Mesothelial cell of epicardium (in vitro differentiated cells): ENCODE data around the gene AZI2. TPM values are rescaled to one million over a fixed set of nuclear protein-coding genes. Genes with fewer than 3 reads are reported as not detected.

Experiments used
- DNase-seq, 2 experiments: peaks; one replicate each; pipeline ENCODE4 v3.0.0; 2021; ENCODE audit warnings: low spot score in 2 of 2; ENCODE audit not compliant: unreplicated experiment in 2 of 2
- H3K27ac Mint-ChIP-seq: 2 replicates; pipeline ENCODE4 v1.8.0; 2021; ENCODE audit warnings: mixed read lengths
- H3K27me3 Mint-ChIP-seq: 2 replicates; pipeline ENCODE4 v1.8.0; 2021; ENCODE audit warnings: low read depth, mixed read lengths
- H3K36me3 Mint-ChIP-seq: 2 replicates; pipeline ENCODE4 v1.8.0; 2021; ENCODE audit warnings: mixed read lengths
- H3K4me1 Mint-ChIP-seq: 2 replicates; pipeline ENCODE4 v1.8.0; 2021; ENCODE audit warnings: mixed read lengths
- H3K4me3 Mint-ChIP-seq: 2 replicates; pipeline ENCODE4 v1.8.0; 2021; ENCODE audit warnings: mild to moderate bottlenecking, moderate library complexity, mixed read lengths
- H3K9me3 Mint-ChIP-seq: 2 replicates; pipeline ENCODE4 v1.8.0; 2021; ENCODE audit warnings: mixed read lengths
- CTCF ChIP-seq: fragments of 200-600 bp; sonication (generic); IDR thresholded peaks from one replicate; pipeline ENCODE4 v1.5.0; 2021; ENCODE audit warnings: antibody characterized with exemption; ENCODE audit not compliant: unreplicated experiment
- total RNA-seq: library from RNA; stranded (reverse); gene quantifications from 3 replicates; pipeline ENCODE4 v1.2.1, GENCODE V29; 2021

Gene AZI2
- total RNA-seq, 1 donor from 2014 or later = 63.8 TPM

GRCh38 chr3:28320981-28321380, 27.6 kb downstream of the AZI2 start:
- Mint-ChIP-seq H3K9me3 (no peaks in the 10 kb centered on the region), H3K36me3 (peaks cover 4% of the 10 kb centered on the region), H3K4me3 (no peak overlapping the region), H3K27ac (no peak overlapping the region), H3K27me3 (no peaks in the 10 kb centered on the region), H3K4me1 (no peaks in the 10 kb centered on the region)
- no peak for TF ChIP-seq CTCF
- DNase-seq = no peak

GRCh38 chr3:28317438-28318022, 31.1 kb downstream of the AZI2 start:
- no peak for DNase-seq
- TF ChIP-seq CTCF = no peak
- no peaks in the 10 kb centered on the region for H3K27me3 Mint-ChIP-seq
- no peaks in the 10 kb centered on the region for H3K9me3 Mint-ChIP-seq
- H3K36me3 Mint-ChIP-seq = no peaks in the 10 kb centered on the region
- no peak overlapping the region for H3K27ac Mint-ChIP-seq
- H3K4me1 Mint-ChIP-seq = no peaks in the 10 kb centered on the region
- H3K4me3 Mint-ChIP-seq = no peak overlapping the region

GRCh38 chr3:28316226-28316625, 32.4 kb downstream of the AZI2 start:
- no peak overlapping the region for H3K27ac Mint-ChIP-seq
- no peak overlapping the region for H3K4me3 Mint-ChIP-seq
- no peak for TF ChIP-seq CTCF
- no peaks in the 10 kb centered on the region for H3K4me1 Mint-ChIP-seq
- no peaks in the 10 kb centered on the region for H3K36me3 Mint-ChIP-seq
- no peaks in the 10 kb centered on the region for H3K27me3 Mint-ChIP-seq
- DNase-seq = no peak
- no peaks in the 10 kb centered on the region for H3K9me3 Mint-ChIP-seq

GRCh38 chr3:28315711-28316110, 32.9 kb downstream of the AZI2 start:
- H3K36me3 Mint-ChIP-seq = no peaks in the 10 kb centered on the region
- no peak for DNase-seq
- H3K9me3 Mint-ChIP-seq = no peaks in the 10 kb centered on the region
- no peak for TF ChIP-seq CTCF
- no peaks in the 10 kb centered on the region for H3K27me3 Mint-ChIP-seq
- no peak overlapping the region for H3K4me3 Mint-ChIP-seq
- H3K27ac Mint-ChIP-seq = no peak overlapping the region
- H3K4me1 Mint-ChIP-seq = no peaks in the 10 kb centered on the region

GRCh38 chr3:28308196-28308595, 40.4 kb downstream of the AZI2 start:
- no peak for TF ChIP-seq CTCF
- Mint-ChIP-seq H3K9me3 (peaks cover 14% of the 10 kb centered on the region), H3K36me3 (peaks cover 6% of the 10 kb centered on the region), H3K27me3 (no peaks in the 10 kb centered on the region), H3K4me3 (no peak overlapping the region), H3K4me1 (no peaks in the 10 kb centered on the region), H3K27ac (no peak overlapping the region)
- no peak for DNase-seq

GRCh38 chr3:28301688-28302087, 46.9 kb downstream of the AZI2 start:
- Mint-ChIP-seq H3K36me3 (peaks cover 6% of the 10 kb centered on the region), H3K27ac (no peak overlapping the region), H3K27me3 (no peaks in the 10 kb centered on the region), H3K4me3 (no peak overlapping the region), H3K4me1 (peaks cover 4% of the 10 kb centered on the region), H3K9me3 (peaks cover 14% of the 10 kb centered on the region)
- no peak for DNase-seq
- no peak for TF ChIP-seq CTCF
